NCI-H2081 (cell line): ENCODE data around the gene DDX27.
"Not testable (repeated sequence)": the region's sequence is repeated elsewhere in the genome, so short reads cannot be mapped to it uniquely, and the experiment has no call there.

Source experiments
- DNase-seq, 2 experiments: peaks; one replicate each; lab custom pipeline; 2025; lab: John Stamatoyannopoulos, UW

The DDX27 gene

GRCh38 chr20:49219091-49219923 lies at the start of gene DDX27:
TSS of gene DDX27 (plus strand) at chr20:49219416. CDS start at chr20:49219449, 33 bp downstream.
- peak; percentile 98 to 99 for DNase-seq

- DNase-seq, result no peak
These were observed 49.7 kb upstream of the DDX27 start for GRCh38 chr20:49169547-49169946.

GRCh38 chr20:49170714-49171113 lies 48.5 kb upstream of the DDX27 start:
- no peak for DNase-seq

GRCh38 chr20:49171909-49172308 lies 47.3 kb upstream of the DDX27 start:
- DNase-seq, result no peak

GRCh38 chr20:49172413-49172812 lies 46.8 kb upstream of the DDX27 start:
- no peak for DNase-seq

GRCh38 chr20:49174183-49174582 lies 45.0 kb upstream of the DDX27 start:
- no peak for DNase-seq

GRCh38 chr20:49179368-49180277 lies 39.6 kb upstream of the DDX27 start:
- no peak for DNase-seq

- no peak for DNase-seq
These were observed 37.8 kb upstream of the DDX27 start for GRCh38 chr20:49181265-49181877.

- no peak for DNase-seq
These were observed 35.8 kb upstream of the DDX27 start for GRCh38 chr20:49183444-49183843.

- not testable (repeated sequence) for DNase-seq
These were observed 35.1 kb upstream of the DDX27 start for GRCh38 chr20:49184084-49184501.

GRCh38 chr20:49184691-49185070 lies 34.5 kb upstream of the DDX27 start:
- DNase-seq, result no peak

- DNase-seq, result no peak
These were observed 34.0 kb upstream of the DDX27 start for GRCh38 chr20:49185071-49185761.

GRCh38 chr20:49186535-49187329 lies 32.5 kb upstream of the DDX27 start:
- no peak for DNase-seq

- no peak for DNase-seq
These were observed 31.8 kb upstream of the DDX27 start for GRCh38 chr20:49187330-49187850.

GRCh38 chr20:49187851-49188641 lies 31.2 kb upstream of the DDX27 start, which contains the start of gene STAU1:
TSS of gene STAU1 (minus strand) at chr20:49188334. CDS start at chr20:49166201, 22,133 bp downstream.
- peak; percentile 96 to 97 for DNase-seq

GRCh38 chr20:49192944-49193518 lies 26.2 kb upstream of the DDX27 start:
- not testable (repeated sequence) for DNase-seq

- no peak for DNase-seq
These were observed 19.4 kb upstream of the DDX27 start for GRCh38 chr20:49199729-49200293.

- no peak for DNase-seq
These were observed 16.2 kb upstream of the DDX27 start for GRCh38 chr20:49203011-49203410.

GRCh38 chr20:49203746-49204145 lies 15.5 kb upstream of the DDX27 start:
- no peak for DNase-seq
